Bronchial epithelial cell (primary cell): ENCODE measurements around the gene CKAP5. TPM values are rescaled to one million over a fixed set of nuclear protein-coding genes. Genes with fewer than 3 reads are reported as not detected.

ENCODE experiments used
- DNase-seq: peaks from one replicate; pipeline ENCODE4 v3.0.0-alpha.2; 2010; ENCODE audit warnings: low read depth
- FAIRE-seq: peaks from 2 replicates; lab custom pipeline; 2011; peaks lifted over from hg19 to GRCh38; lab: Jason Lieb, UNC
- H3K27me3 ChIP-seq: 2 replicates; pipeline ENCODE4 v1.5.1; 2011; ENCODE audit warnings: low read length; ENCODE audit not compliant: control insufficient read depth, insufficient read depth
- H3K36me3 ChIP-seq: 2 replicates; pipeline ENCODE4 v1.5.1; 2011; ENCODE audit warnings: low read length; ENCODE audit not compliant: control insufficient read depth, insufficient read depth
- H3K4me3 ChIP-seq: 2 replicates; pipeline ENCODE4 v1.5.1; 2011; ENCODE audit warnings: mild to moderate bottlenecking, low read depth, low read length, control low read depth
- total RNA-seq: library from RNA; depleted of rRNA; stranded (reverse); fragments of >200 nt; gene quantifications from 2 replicates; pipeline ENCODE4 v1.2.1, GENCODE V29; 2014
- TF ChIP-seq, protein P1 (sequence below): IDR thresholded peaks from 2 replicates; pipeline ENCODE4 v1.5.1; 2011; ENCODE audit warnings: mild to moderate bottlenecking, moderate library complexity, low read length, control low read depth, inconsistent platforms; ENCODE audit not compliant: insufficient read depth, severe bottlenecking

The CKAP5 gene
- total RNA-seq, 1 donor from 2014 or later: 41.6 TPM

DNA sequence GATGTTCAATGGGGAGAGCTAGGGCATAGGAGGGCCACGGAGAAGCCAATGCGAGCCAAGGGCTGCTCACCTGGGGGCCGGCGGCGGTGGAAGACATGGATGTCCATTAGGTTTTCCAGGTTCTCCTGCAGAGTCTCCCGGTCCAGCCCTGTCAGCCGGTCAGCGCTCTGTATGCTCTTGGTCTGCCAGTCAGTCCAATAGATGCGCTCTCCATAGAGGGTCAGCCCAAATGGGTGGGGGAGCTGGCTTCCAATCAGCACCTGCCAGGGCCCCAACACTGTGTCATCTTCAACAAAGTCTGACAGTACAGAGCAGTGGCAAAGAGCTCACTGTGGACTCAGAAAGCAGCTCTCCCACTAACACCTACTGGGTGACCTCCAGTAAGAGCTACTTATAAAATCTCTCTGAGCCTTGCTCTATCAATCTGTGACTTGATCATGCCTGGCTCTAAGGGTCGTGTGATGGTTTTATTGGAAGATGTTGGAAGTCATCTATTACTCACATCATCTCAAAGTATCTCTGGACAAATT lies 33.0 kb upstream of the CKAP5 start:
- Histone ChIP-seq H3K36me3 (peaks cover 6% of the 10 kb centered on the region), H3K4me3 (no peak overlapping the region), H3K27me3 (no peaks in the 10 kb centered on the region)
- DNase-seq (no peak), FAIRE-seq (no peak)
- TF ChIP-seq, protein P1, sequence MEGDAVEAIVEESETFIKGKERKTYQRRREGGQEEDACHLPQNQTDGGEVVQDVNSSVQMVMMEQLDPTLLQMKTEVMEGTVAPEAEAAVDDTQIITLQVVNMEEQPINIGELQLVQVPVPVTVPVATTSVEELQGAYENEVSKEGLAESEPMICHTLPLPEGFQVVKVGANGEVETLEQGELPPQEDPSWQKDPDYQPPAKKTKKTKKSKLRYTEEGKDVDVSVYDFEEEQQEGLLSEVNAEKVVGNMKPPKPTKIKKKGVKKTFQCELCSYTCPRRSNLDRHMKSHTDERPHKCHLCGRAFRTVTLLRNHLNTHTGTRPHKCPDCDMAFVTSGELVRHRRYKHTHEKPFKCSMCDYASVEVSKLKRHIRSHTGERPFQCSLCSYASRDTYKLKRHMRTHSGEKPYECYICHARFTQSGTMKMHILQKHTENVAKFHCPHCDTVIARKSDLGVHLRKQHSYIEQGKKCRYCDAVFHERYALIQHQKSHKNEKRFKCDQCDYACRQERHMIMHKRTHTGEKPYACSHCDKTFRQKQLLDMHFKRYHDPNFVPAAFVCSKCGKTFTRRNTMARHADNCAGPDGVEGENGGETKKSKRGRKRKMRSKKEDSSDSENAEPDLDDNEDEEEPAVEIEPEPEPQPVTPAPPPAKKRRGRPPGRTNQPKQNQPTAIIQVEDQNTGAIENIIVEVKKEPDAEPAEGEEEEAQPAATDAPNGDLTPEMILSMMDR: no peak

DNA sequence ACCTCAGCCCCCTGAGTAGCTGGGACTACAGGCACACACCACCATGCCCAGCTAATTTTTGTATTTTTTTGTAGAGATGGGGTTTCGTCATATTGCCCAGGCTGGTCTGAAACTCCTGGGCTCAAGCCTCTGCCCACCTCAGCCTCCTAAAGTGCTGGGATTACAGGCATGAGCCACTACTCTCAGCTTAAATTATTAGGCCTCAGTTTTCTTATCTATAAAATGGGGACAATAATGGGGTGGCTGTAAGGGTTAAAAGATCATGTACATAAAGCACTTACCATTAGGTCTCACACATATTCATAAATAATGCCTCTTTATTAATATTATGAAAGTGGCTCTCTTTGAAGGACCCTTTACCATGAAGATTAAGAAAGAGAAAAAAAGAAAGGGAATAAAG lies 31.5 kb upstream of the CKAP5 start:
- Histone ChIP-seq H3K27me3 (no peaks in the 10 kb centered on the region), H3K4me3 (no peak overlapping the region), H3K36me3 (peaks cover 8% of the 10 kb centered on the region)
- no peak for DNase-seq
- TF ChIP-seq, protein P1: no peak
- FAIRE-seq: no peak

DNA sequence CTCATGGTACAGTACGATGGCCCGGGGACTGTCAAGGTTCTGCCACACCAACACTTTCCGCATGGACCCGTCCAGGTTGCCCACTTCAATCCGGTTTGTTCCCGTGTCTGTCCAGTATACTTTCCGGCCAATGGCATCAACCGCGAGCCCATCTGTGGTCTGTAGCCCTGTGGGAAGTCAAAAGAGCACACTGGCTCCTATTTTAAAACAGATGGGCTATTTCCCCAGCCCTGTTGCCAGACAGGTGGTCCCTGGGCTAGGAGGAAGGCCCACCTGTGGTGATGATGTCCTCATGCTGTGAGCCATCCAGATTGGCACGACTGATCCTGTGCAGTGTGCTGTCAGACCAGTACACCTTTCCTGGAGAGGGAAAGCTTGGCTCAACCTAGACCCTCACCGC lies 30.4 kb upstream of the CKAP5 start:
- FAIRE-seq (peak; percentile 86), DNase-seq (no peak)
- TF ChIP-seq, protein P1: no peak
- no peaks in the 10 kb centered on the region for H3K27me3 ChIP-seq
- peaks cover 9% of the 10 kb centered on the region for H3K36me3 ChIP-seq
- H3K4me3 ChIP-seq: no peak overlapping the region

DNA sequence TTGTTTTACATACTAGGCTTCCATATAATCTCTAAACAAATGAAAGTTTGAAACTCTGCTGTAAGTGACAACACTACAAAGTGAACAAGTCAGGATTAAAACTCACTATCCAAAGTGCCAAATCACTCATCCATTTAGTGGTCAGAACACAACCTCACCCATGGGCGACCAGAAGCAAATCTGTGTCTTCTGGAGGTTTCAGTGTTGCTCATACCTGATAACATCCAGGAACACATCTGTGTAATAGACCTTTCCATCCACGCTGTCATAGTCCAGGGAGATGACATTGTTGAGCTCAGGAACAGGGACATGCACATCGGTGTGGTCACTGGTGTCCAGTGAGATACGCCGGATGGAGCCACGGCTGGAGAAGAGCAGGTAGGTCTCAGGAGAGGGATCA lies 28.5 kb upstream of the CKAP5 start:
- no peak for FAIRE-seq
- Histone ChIP-seq H3K27me3 (no peaks in the 10 kb centered on the region), H3K36me3 (peaks cover 9% of the 10 kb centered on the region), H3K4me3 (no peak overlapping the region)
- TF ChIP-seq, protein P1: no peak
- DNase-seq: no peak

DNA sequence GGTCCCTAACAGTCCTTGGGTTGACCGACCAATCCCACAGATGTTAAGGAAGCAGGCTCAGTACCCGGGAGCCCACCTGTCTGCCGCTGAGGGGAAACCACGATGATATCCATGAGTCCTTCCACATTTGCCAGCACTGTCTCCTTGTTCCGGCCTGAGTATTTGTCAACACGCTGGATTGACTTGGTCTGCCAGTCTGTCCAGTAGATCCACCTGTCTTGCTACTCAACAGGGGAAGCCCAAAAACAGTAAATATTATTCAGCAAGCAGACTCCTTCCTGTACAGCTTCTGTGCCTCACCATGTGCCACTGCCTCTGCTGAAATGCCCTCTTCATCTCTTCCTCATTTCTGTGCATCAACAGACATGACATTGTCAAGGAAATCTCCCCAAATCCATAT lies 22.8 kb upstream of the CKAP5 start:
- FAIRE-seq: no peak
- no peaks in the 10 kb centered on the region for H3K27me3 ChIP-seq
- H3K36me3 ChIP-seq: peaks cover 4% of the 10 kb centered on the region
- H3K4me3 ChIP-seq: no peak overlapping the region
- TF ChIP-seq, protein P1: no peak
- no peak for DNase-seq

DNA sequence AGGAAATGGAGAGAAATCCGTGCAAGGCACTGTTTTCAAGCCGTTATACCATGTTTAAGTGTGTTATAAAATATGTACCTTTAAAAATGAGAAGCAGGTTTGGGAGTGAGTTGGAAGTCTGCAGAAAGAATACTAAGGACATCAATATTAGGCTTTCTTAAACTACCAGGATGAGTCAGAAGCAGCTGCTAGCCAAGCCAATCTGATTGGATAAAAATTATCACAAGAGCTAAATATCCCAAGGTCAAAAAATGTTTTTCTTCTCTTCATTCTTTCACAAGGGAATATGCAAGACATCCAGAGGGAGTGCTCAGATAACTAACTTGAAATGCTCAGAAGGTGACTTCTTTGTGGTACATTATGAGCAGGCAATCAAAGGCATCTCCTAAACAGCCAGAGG lies 19.3 kb upstream of the CKAP5 start:
- H3K4me3 ChIP-seq: no peak overlapping the region
- TF ChIP-seq, protein P1: no peak
- FAIRE-seq (no peak), DNase-seq (peak; percentile 19)
- no peaks in the 10 kb centered on the region for H3K27me3 ChIP-seq
- H3K36me3 ChIP-seq: no peaks in the 10 kb centered on the region
